Breast epithelium (tissue), 3 donors: ENCODE data around the gene GNPTG.

ENCODE experiments used
- POLR2A ChIP-seq: fragments of 450-650 bp; IDR thresholded peaks from one replicate; pipeline ENCODE4 v1.6.1; 2016; ENCODE audit warnings: antibody characterized with exemption, mild to moderate bottlenecking, moderate library complexity
- POLR2AphosphoS5 ChIP-seq, 3 donors: sonication (generic); formaldehyde crosslinking; IDR thresholded peaks; one replicate each; pipeline ENCODE4 v1.6.1; 2017; ENCODE audit warnings: antibody characterized with exemption in 3 of 3
- TF ChIP-seq, protein P1 (sequence below), 3 donors: fragments of 450-650 bp; IDR thresholded peaks; one replicate each; pipeline ENCODE4 v1.5.1; 2016 to 2017; ENCODE audit warnings: antibody characterized with exemption in 3 of 3, mild to moderate bottlenecking in 3 of 3, moderate library complexity in 3 of 3

DNA sequence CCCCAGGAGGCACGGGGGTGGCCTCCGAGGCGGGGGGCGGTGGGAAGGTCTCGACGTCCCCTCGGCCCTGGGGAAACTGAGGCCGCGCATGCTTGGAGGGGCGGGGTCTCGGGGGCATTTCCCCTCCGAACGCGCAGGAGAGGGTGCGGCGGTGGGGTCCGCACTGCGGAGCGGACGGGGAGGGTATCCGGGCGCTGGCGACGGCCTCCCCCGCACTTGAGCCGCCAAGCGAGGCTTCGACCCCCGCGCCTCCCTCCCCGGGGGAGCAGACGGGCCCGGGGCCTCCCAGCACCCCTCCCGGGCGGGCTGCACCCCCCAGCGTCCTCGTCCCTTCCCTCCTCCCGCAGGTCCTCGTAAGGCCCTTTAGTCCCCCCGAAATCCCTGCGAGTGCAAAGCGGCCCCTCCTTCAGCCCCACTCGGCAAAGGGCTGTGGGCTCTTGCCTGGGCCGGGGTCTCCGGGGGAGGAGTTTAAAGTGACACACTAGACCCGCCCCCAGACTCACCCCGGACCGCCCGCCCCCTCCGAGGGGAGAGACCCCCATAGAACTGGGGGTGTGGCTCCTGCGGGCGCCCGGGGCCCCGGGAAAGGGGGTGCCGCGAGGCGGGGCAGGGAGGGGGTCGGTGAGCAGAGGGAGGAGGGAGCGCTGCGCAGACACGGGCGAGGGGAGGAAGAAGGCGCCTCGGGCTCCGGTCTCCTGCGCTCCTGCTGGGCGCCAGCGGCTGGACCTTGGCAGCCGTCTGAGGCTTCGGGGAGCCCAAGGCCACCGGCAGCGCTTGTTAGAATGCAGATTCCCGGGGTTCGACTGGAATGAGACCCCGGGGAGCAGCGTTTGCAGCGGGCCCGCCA is 17.7 kb upstream of the GNPTG start:
- TF ChIP-seq POLR2A = no peak
- TF ChIP-seq, protein P1, sequence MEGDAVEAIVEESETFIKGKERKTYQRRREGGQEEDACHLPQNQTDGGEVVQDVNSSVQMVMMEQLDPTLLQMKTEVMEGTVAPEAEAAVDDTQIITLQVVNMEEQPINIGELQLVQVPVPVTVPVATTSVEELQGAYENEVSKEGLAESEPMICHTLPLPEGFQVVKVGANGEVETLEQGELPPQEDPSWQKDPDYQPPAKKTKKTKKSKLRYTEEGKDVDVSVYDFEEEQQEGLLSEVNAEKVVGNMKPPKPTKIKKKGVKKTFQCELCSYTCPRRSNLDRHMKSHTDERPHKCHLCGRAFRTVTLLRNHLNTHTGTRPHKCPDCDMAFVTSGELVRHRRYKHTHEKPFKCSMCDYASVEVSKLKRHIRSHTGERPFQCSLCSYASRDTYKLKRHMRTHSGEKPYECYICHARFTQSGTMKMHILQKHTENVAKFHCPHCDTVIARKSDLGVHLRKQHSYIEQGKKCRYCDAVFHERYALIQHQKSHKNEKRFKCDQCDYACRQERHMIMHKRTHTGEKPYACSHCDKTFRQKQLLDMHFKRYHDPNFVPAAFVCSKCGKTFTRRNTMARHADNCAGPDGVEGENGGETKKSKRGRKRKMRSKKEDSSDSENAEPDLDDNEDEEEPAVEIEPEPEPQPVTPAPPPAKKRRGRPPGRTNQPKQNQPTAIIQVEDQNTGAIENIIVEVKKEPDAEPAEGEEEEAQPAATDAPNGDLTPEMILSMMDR (IDR thresholded peaks at IDR 0.05) = no peak
- TF ChIP-seq POLR2AphosphoS5 (IDR thresholded peaks at IDR 0.05) = no peak
